Cardiac muscle cell (in vitro differentiated cells and primary cell): Measurements from ENCODE around the gene BAK1. TPM values are rescaled to one million over a fixed set of nuclear protein-coding genes. Genes with fewer than 3 reads are reported as not detected.
A peak's percentile ranks its signal among the peaks of the same experiment; 100 is the strongest.

Experiments used
- DNase-seq, 2 donors: peaks; one replicate each; pipeline versions ENCODE4 v3.0.0 to v3.0.0-alpha.2; 2010 to 2017; ENCODE audit warnings: low read depth in 1 of 2, low spot score in 1 of 2
- H3K27ac ChIP-seq: fragments of 200-600 bp; sonication (generic); 2 replicates; pipeline ENCODE4 v1.5.1; 2016
- H3K27me3 ChIP-seq: fragments of 200-600 bp; sonication (generic); 2 replicates; pipeline ENCODE4 v1.6.0; 2016; ENCODE audit warnings: control low read depth
- H3K36me3 ChIP-seq: fragments of 200-600 bp; sonication (generic); 2 replicates; pipeline ENCODE4 v1.5.1; 2016; ENCODE audit warnings: control low read depth
- H3K4me1 ChIP-seq: fragments of 200-600 bp; sonication (generic); 2 replicates; pipeline ENCODE4 v1.8.1; 2017; ENCODE audit warnings: low read depth, mild to moderate bottlenecking, mixed run types
- H3K4me3 ChIP-seq: fragments of 200-600 bp; sonication (generic); 2 replicates; pipeline ENCODE4 v1.5.1; 2016; ENCODE audit warnings: mild to moderate bottlenecking
- H3K9me3 ChIP-seq: fragments of 200-600 bp; sonication (generic); 2 replicates; pipeline ENCODE4 v1.5.1; 2017; ENCODE audit warnings: low read depth, mild to moderate bottlenecking, control low read depth
- CTCF ChIP-seq: IDR thresholded peaks from 2 replicates; pipeline ENCODE4 v1.5.1; 2012; ENCODE audit warnings: low read depth, mild to moderate bottlenecking, low read length
- polyA plus RNA-seq: library from polyadenylated mRNA; unstranded; fragments of >200 nt; fragmentation: Nextera tagmentation; extraction: Ambion mirVana; gene quantifications from 2 replicates; pipeline ENCODE4 v1.2.1, GENCODE V29; 2016
- total RNA-seq: library from RNA; depleted of rRNA; stranded (reverse); fragments of >200 nt; gene quantifications from 2 replicates; pipeline ENCODE4 v1.2.3, GENCODE V29; 2016

BAK1 gene
- total and polyA plus RNA-seq, 2 experiments from 2014 or later: 39.0 to 85.3 TPM

- Histone ChIP-seq H3K27ac (no peak overlapping the region), H3K36me3 (no peaks in the 10 kb centered on the region), H3K9me3 (no peaks in the 10 kb centered on the region), H3K4me1 (peaks cover 10% of the 10 kb centered on the region), H3K27me3 (peaks cover 7% of the 10 kb centered on the region), H3K4me3 (no peak overlapping the region)
- DNase-seq: no peak
- no peak for TF ChIP-seq CTCF
These were observed 9.3 kb upstream of the BAK1 start for GRCh38 chr6:33589392-33589730.

GRCh38 chr6:33588894-33589293 is 8.8 kb upstream of the BAK1 start:
- Histone ChIP-seq H3K27me3 (peaks cover 7% of the 10 kb centered on the region), H3K4me1 (peaks cover 10% of the 10 kb centered on the region), H3K27ac (no peak overlapping the region), H3K36me3 (no peaks in the 10 kb centered on the region), H3K9me3 (no peaks in the 10 kb centered on the region), H3K4me3 (no peak overlapping the region)
- no peak for TF ChIP-seq CTCF
- DNase-seq: no peak

- no peaks in the 10 kb centered on the region for H3K36me3 ChIP-seq
- no peak for TF ChIP-seq CTCF
These were observed 7.5 kb upstream of the BAK1 start for GRCh38 chr6:33587529-33587928.

GRCh38 chr6:33586108-33586640 is 6.1 kb upstream of the BAK1 start:
- no peak for TF ChIP-seq CTCF
- DNase-seq: no peak
- Histone ChIP-seq H3K4me3 (no peak overlapping the region), H3K36me3 (no peaks in the 10 kb centered on the region), H3K27ac (no peak overlapping the region), H3K4me1 (peaks cover 10% of the 10 kb centered on the region), H3K9me3 (no peaks in the 10 kb centered on the region), H3K27me3 (no peaks in the 10 kb centered on the region)

More at GRCh38 chr6:33587529-33587928, 7.5 kb upstream of the BAK1 start:
- peaks cover 10% of the 10 kb centered on the region for H3K4me1 ChIP-seq
- no peaks in the 10 kb centered on the region for H3K9me3 ChIP-seq
- H3K27ac ChIP-seq: no peak overlapping the region
- DNase-seq: no peak
- no peaks in the 10 kb centered on the region for H3K27me3 ChIP-seq
- H3K4me3 ChIP-seq: no peak overlapping the region

GRCh38 chr6:33585403-33586107 is 5.5 kb upstream of the BAK1 start:
- H3K27ac ChIP-seq: no peak overlapping the region
- H3K36me3 ChIP-seq: no peaks in the 10 kb centered on the region
- DNase-seq: peak; percentile 74 to 79
- H3K9me3 ChIP-seq: no peaks in the 10 kb centered on the region
- H3K4me1 ChIP-seq: peaks cover 9% of the 10 kb centered on the region
- H3K27me3 ChIP-seq: no peaks in the 10 kb centered on the region
- peak; percentile 87 for TF ChIP-seq CTCF
- no peak overlapping the region for H3K4me3 ChIP-seq
